GM06990 (cell line): ENCODE data around the gene PLXNB3.

ENCODE experiments used
- DNase-seq: peaks from one replicate; pipeline ENCODE4 v3.0.0-alpha.2; 2011; ENCODE audit not compliant: insufficient read length; ENCODE audit errors: extremely low read depth
- H3K27me3 ChIP-seq: replicated peaks from 2 replicates; pipeline ENCODE4 v1.6.0; 2011; ENCODE audit warnings: low read length; ENCODE audit not compliant: control insufficient read depth, insufficient read depth
- H3K36me3 ChIP-seq: 2 replicates; pipeline ENCODE4 v1.5.1; 2011; ENCODE audit warnings: low read length; ENCODE audit not compliant: control insufficient read depth, insufficient read depth
- H3K4me3 ChIP-seq: replicated peaks from 2 replicates; pipeline ENCODE4 v1.5.1; 2011; ENCODE audit warnings: low read depth, mild to moderate bottlenecking, control low read depth, low read length
- TF ChIP-seq, protein P1 (sequence below): IDR thresholded peaks from 2 replicates; pipeline ENCODE4 v1.5.1; 2011; ENCODE audit warnings: low read length, control low read depth, mild to moderate bottlenecking, inconsistent platforms; ENCODE audit not compliant: insufficient read depth, poor library complexity, severe bottlenecking

The PLXNB3 gene

DNA sequence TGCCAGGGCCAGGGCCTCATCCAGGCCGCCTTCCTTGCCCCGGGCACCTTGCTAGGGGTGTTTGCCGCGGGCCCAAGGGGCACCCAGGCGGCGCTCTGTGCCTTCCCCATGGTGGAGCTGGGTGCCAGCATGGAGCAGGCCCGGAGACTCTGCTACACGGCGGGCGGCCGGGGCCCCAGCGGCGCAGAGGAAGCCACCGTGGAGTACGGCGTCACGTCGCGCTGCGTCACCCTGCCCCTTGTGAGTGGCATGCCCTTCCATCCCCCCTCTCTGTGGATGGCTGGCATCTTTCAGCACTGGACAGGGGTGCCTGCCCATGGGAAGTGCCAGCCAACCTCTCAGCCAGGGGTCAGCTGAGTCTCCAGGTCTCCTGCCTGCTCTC lies 3.6 kb downstream of the PLXNB3 start:
- H3K4me3 ChIP-seq, result no peak overlapping the region
- TF ChIP-seq, protein P1, sequence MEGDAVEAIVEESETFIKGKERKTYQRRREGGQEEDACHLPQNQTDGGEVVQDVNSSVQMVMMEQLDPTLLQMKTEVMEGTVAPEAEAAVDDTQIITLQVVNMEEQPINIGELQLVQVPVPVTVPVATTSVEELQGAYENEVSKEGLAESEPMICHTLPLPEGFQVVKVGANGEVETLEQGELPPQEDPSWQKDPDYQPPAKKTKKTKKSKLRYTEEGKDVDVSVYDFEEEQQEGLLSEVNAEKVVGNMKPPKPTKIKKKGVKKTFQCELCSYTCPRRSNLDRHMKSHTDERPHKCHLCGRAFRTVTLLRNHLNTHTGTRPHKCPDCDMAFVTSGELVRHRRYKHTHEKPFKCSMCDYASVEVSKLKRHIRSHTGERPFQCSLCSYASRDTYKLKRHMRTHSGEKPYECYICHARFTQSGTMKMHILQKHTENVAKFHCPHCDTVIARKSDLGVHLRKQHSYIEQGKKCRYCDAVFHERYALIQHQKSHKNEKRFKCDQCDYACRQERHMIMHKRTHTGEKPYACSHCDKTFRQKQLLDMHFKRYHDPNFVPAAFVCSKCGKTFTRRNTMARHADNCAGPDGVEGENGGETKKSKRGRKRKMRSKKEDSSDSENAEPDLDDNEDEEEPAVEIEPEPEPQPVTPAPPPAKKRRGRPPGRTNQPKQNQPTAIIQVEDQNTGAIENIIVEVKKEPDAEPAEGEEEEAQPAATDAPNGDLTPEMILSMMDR, result no peak
- no peaks in the 10 kb centered on the region for H3K36me3 ChIP-seq
- DNase-seq, result peak; percentile 6
- H3K27me3 ChIP-seq, result no peaks in the 10 kb centered on the region

DNA sequence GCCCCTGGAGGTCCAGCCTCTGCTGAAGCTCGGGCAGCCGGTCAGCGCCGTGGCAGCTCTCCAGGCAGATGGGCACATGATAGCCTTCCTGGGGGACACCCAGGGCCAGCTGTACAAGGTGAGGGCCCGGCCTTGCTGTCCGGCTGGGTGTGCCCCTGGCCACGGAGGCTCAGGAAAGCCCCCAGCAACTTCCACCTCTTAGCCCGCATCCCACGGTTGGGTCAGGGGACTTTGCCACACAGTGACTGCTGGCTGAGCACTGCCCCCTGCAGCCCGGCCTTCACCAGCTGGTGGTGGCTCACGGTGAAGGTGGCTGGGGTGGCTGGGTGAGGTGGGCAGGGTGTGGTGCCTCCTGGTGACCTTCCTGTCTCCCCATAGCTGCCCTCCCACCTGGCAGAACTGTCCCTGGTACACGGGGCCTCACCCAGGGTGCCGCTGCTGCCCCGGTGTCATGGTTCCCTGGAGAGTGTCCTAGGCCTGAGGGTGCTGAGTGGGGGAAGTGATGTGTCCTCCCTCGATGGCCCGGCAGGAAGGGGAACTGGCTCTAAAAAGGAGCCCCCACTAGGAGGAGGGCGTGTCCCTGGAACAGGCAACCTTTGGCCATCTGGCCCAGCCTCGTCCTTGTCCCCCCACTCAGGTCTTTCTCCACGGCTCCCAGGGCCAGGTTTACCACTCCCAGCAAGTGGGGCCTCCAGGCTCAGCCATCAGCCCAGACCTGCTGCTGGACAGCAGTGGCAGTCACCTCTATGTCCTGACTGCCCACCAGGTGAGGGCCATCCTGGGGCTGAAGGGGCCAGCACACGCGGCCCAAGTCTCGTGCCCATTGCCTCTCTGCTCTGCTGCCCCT lies 4.5 kb downstream of the PLXNB3 start:
- Histone ChIP-seq H3K36me3 (no peaks in the 10 kb centered on the region), H3K4me3 (no peak overlapping the region), H3K27me3 (no peaks in the 10 kb centered on the region)
- DNase-seq, result peak; percentile 11
- TF ChIP-seq, protein P1, result peak; percentile 35

DNA sequence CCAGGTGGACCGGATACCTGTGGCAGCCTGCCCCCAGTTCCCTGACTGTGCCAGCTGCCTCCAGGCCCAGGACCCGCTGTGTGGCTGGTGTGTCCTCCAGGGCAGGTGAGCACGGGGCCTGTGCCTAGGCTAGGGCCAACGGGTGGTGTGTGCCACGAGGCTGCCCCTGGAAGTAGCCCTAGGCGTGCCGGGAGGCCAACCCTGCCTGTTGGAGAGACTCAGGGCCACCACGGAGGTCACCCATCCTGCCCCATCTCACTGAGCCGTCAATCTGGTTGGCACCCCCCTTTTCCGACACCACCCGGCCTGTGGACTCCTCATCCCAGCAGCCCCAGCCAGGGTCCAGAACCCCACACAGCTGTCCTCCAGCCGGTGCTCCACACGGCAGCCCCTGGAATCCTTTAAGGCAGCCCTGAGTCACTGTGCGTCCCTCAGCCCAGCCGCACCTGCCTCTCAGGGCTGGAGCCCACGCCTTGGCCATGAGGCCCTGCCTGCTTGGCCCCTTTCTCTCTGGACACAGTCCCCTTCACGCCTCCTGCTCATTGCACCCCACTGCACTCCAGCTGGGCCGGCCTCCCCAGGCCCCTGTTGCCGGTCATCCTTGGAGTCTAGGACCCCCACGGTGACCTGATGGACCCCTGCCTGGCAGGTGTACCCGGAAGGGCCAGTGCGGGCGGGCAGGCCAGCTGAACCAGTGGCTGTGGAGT lies 5.3 kb downstream of the PLXNB3 start:
- Histone ChIP-seq H3K27me3 (no peaks in the 10 kb centered on the region), H3K36me3 (no peaks in the 10 kb centered on the region), H3K4me3 (no peak overlapping the region)
- DNase-seq, result peak; percentile 6
- TF ChIP-seq, protein P1, result no peak

DNA sequence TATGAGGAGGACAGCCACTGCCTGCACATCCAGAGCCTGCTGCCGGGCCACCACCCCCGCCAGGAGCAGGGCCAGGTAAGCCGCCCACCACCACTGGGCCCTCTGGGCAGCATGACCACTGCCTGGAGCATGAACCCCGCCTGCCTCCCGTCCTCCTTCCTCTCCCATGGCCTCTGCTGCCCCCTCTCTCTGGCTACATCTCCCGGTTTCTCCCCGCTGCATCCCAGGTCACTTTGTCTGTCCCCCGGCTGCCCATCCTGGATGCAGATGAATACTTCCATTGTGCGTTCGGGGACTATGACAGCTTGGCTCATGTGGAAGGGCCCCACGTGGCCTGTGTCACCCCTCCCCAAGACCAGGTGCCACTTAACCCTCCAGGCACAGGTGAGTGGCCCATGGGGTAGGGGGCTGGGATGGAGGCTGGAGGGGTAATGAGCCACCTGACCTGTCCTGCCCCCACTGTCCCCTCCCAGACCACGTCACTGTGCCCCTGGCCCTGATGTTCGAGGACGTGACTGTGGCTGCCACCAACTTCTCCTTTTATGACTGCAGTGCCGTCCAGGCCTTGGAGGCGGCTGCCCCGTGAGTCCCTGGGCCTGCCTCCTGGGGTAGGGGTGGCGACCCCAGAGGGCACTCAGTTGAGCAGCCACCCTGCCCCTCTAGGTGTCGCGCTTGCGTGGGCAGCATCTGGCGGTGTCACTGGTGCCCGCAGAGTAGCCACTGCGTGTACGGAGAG lies 6.0 kb downstream of the PLXNB3 start:
- Histone ChIP-seq H3K4me3 (no peak overlapping the region), H3K36me3 (no peaks in the 10 kb centered on the region), H3K27me3 (no peaks in the 10 kb centered on the region)
- TF ChIP-seq, protein P1, result no peak
- DNase-seq, result no peak

DNA sequence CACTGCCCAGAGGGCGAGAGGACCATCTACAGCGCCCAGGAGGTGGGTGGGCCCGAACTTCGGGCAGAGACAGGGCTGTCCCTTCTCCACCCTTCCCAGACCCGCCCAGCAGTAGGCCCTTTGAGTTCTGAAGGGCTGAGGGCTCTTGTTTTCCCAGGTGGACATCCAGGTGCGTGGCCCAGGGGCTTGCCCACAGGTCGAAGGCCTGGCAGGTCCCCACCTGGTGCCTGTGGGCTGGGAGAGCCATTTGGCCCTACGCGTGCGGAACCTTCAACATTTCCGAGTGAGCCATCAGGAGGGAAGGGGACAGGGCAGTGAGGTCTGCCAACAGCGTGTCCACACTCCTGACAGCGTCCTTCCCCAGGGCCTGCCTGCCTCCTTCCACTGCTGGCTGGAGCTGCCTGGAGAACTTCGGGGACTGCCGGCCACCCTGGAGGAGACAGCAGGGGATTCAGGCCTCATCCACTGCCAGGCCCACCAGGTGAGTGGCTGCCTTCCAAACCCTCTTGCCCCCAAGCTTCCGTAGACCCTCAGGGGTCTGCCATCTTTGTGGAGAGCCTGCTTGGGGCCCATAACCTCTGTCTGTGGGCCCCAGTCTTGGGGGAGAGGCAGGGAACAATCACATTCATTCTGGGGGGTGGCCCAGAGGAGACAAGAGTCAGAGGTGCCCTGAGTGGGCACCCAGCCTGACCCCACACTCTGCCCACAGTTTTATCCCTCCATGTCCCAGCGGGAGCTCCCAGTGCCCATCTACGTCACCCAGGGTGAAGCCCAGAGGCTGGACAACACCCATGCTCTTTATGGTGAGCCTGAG lies 6.8 kb downstream of the PLXNB3 start:
- no peaks in the 10 kb centered on the region for H3K27me3 ChIP-seq
- no peaks in the 10 kb centered on the region for H3K36me3 ChIP-seq
- no peak overlapping the region for H3K4me3 ChIP-seq
- TF ChIP-seq, protein P1, result no peak
- no peak for DNase-seq
